OCI-LY1 (cell line): ENCODE results near the gene ITGB3.

Experiments
- H2AFZ ChIP-seq: fragments of 200-600 bp; sonication (generic), shearing (Covaris generic); 2 replicates; pipeline ENCODE4 v1.6.0; 2014; ENCODE audit warnings: antibody characterized with exemption, mild to moderate bottlenecking, low read length
- H3F3A ChIP-seq: fragments of 200-600 bp; sonication (generic), shearing (Covaris generic); 2 replicates; pipeline ENCODE4 v1.6.0; 2014; ENCODE audit warnings: mild to moderate bottlenecking, antibody characterized with exemption, low read length, moderate library complexity; ENCODE audit not compliant: insufficient read depth
- H3K27ac ChIP-seq: fragments of 200-600 bp; sonication (generic); 2 replicates; pipeline ENCODE4 v1.5.1; 2014; ENCODE audit warnings: low read length, mixed run types, mild to moderate bottlenecking, low read depth; ENCODE audit not compliant: poor library complexity, severe bottlenecking
- H3K27me3 ChIP-seq: fragments of 200-600 bp; sonication (generic); 2 replicates; pipeline ENCODE4 v1.6.0; 2014; ENCODE audit warnings: antibody characterized with exemption, mild to moderate bottlenecking, low read length, moderate library complexity; ENCODE audit not compliant: insufficient read depth
- H3K36me3 ChIP-seq: fragments of 200-600 bp; sonication (generic); 2 replicates; pipeline ENCODE4 v1.6.1; 2014; ENCODE audit warnings: mild to moderate bottlenecking, antibody characterized with exemption, low read length, moderate library complexity, mixed read lengths; ENCODE audit not compliant: insufficient read depth
- H3K4me1 ChIP-seq: fragments of 200-600 bp; sonication (generic); 2 replicates; pipeline ENCODE4 v1.5.1; 2014; ENCODE audit warnings: mild to moderate bottlenecking, low read length, moderate library complexity; ENCODE audit not compliant: insufficient read depth, severe bottlenecking
- H3K4me2 ChIP-seq: fragments of 200-600 bp; sonication (generic), shearing (Covaris generic); 2 replicates; pipeline ENCODE4 v1.6.1; 2014; ENCODE audit warnings: low read length
- H3K4me3 ChIP-seq: fragments of 200-600 bp; sonication (generic); 2 replicates; pipeline ENCODE4 v1.5.1; 2014; ENCODE audit warnings: low read length, low read depth, mild to moderate bottlenecking, mixed read lengths; ENCODE audit not compliant: poor library complexity, severe bottlenecking
- H3K79me2 ChIP-seq: fragments of 200-600 bp; shearing (Covaris generic); 2 replicates; pipeline ENCODE4 v1.6.1; 2016; ENCODE audit warnings: mixed run types, low read length, mixed read lengths; ENCODE audit not compliant: insufficient read depth
- H3K9ac ChIP-seq: fragments of 200-600 bp; sonication (generic), shearing (Covaris generic); 2 replicates; pipeline ENCODE4 v1.6.1; 2014; ENCODE audit warnings: mild to moderate bottlenecking, low read length, mixed read lengths
- H3K9me2 ChIP-seq: fragments of 200-600 bp; sonication (generic), shearing (Covaris generic); 2 replicates; pipeline ENCODE4 v1.6.1; 2014; ENCODE audit warnings: low read depth, mild to moderate bottlenecking, low read length, mixed read lengths
- H3K9me3 ChIP-seq: fragments of 200-600 bp; shearing (Covaris generic); 2 replicates; pipeline ENCODE4 v1.6.1; 2014; ENCODE audit warnings: low read length, mixed read lengths
- H4K20me1 ChIP-seq: fragments of 200-600 bp; sonication (generic), shearing (Covaris generic); 2 replicates; pipeline ENCODE4 v1.6.0; 2016; ENCODE audit warnings: mild to moderate bottlenecking, low read length; ENCODE audit not compliant: insufficient read depth
- CTCF ChIP-seq: fragments of 200-600 bp; sonication (generic), shearing (Covaris generic); IDR thresholded peaks from 2 replicates; pipeline ENCODE4 v1.5.1; 2017; ENCODE audit warnings: mild to moderate bottlenecking, antibody characterized with exemption, low read length, moderate library complexity, mixed read lengths
- EZH2 ChIP-seq: fragments of 200-600 bp; sonication (generic), shearing (Covaris generic); IDR thresholded peaks from 2 replicates; pipeline ENCODE4 v1.8.0; 2017; ENCODE audit warnings: borderline replicate concordance, mixed run types, mild to moderate bottlenecking, antibody characterized with exemption, low read length, moderate library complexity, mixed read lengths

The ITGB3 gene

DNA sequence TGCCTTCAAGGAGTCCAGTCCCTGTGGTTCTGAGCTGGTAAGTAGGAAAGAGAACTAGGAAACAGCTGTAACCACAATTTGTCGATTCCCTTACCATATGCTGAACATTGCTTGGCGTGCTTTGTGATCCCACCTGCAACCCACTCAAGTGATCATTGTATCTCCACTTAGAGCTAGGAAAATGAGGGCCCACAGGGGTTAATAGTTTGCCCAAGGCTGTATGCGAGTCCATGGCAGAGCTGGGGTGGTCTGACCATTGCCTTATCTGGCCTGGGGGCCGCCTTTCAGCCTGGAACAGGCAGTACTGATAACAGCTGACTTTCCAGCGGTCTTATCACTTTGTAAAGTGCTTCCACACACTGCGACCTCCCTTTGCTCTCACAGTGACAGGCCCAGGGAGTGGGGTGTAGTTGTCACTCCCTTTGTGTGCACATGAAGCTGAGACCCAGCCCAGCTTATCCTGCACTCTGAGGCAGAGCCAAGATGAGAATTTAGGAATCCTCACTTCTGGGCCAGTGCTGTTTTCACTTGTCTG is 34.7 kb upstream of the ITGB3 start:
- peak overlapping the region; percentile 32; the same call in 1 of the 2 replicates for H3K4me2 ChIP-seq
- 0 out of 2 replicates have a peak overlapping the region, but pooled peaks have one; percentile 67 for H2AFZ ChIP-seq
- no peak for TF ChIP-seq EZH2
- no peaks in the 10 kb centered on the region for H3F3A ChIP-seq
- no peaks in the 10 kb centered on the region for H3K9me3 ChIP-seq
- peaks cover 23% of the 10 kb centered on the region for H3K4me1 ChIP-seq
- no peaks in the 10 kb centered on the region for H3K27me3 ChIP-seq
- no peaks in the 10 kb centered on the region for H4K20me1 ChIP-seq
- no peak overlapping the region for H3K27ac ChIP-seq
- no peaks in the 10 kb centered on the region for H3K9me2 ChIP-seq
- no peak overlapping the region for H3K9ac ChIP-seq
- no peak overlapping the region for H3K4me3 ChIP-seq
- no peaks in the 10 kb centered on the region for H3K79me2 ChIP-seq
- no peaks in the 10 kb centered on the region for H3K36me3 ChIP-seq

GRCh38 chr17:47219621-47220475 is 33.8 kb upstream of the ITGB3 start:
- H3K9me2 ChIP-seq: no peaks in the 10 kb centered on the region
- H3K4me1 ChIP-seq: peaks cover 23% of the 10 kb centered on the region
- H3K27me3 ChIP-seq: no peaks in the 10 kb centered on the region
- no peaks in the 10 kb centered on the region for H3K36me3 ChIP-seq
- H3F3A ChIP-seq: no peaks in the 10 kb centered on the region
- no peak overlapping the region for H3K9ac ChIP-seq
- no peak overlapping the region for H3K4me3 ChIP-seq
- TF ChIP-seq EZH2: no peak
- H3K9me3 ChIP-seq: peaks cover 5% of the 10 kb centered on the region; the same call in 1 of the 2 replicates
- H3K27ac ChIP-seq: no peak overlapping the region
- H3K4me2 ChIP-seq: no peak overlapping the region
- no peaks in the 10 kb centered on the region for H3K79me2 ChIP-seq
- H4K20me1 ChIP-seq: no peaks in the 10 kb centered on the region
- no peak overlapping the region for H2AFZ ChIP-seq

DNA sequence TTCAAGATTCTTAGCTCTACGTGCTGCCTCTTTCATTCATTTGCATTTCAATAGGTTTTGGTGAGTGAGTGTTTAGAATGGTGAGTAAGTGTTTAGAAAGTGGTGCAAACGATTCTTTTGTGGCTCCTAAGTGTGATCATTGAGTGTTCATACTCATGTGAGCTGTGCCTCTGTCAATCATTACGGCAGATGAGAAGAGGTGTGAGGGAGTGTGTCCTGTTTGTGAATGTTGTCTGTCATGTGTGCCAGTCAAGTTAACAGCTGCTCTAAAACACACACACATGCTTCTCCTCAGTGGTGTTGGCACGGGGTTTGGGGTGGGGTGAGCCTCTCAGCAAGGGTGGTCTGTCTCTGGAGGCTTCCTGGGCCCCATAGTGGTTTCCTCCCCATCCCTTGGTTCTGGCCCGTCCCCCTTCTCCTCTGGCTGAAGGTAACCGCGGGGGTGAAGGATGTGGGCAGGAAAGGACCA is 33.1 kb upstream of the ITGB3 start:
- H3F3A ChIP-seq: no peaks in the 10 kb centered on the region
- peaks cover 5% of the 10 kb centered on the region; the same call in 1 of the 2 replicates for H3K9me3 ChIP-seq
- TF ChIP-seq CTCF (no peak), EZH2 (no peak)
- no peaks in the 10 kb centered on the region for H3K79me2 ChIP-seq
- no peak overlapping the region for H2AFZ ChIP-seq
- H4K20me1 ChIP-seq: no peaks in the 10 kb centered on the region
- no peaks in the 10 kb centered on the region for H3K9me2 ChIP-seq
- no peaks in the 10 kb centered on the region for H3K27me3 ChIP-seq
- peaks cover 23% of the 10 kb centered on the region for H3K4me1 ChIP-seq
- H3K4me2 ChIP-seq: no peak overlapping the region; the same call in 1 of the 2 replicates
- no peaks in the 10 kb centered on the region for H3K36me3 ChIP-seq
- H3K4me3 ChIP-seq: no peak overlapping the region
- H3K9ac ChIP-seq: no peak overlapping the region
- no peak overlapping the region for H3K27ac ChIP-seq

- H3K9me3 ChIP-seq: peaks cover 5% of the 10 kb centered on the region; the same call in 1 of the 2 replicates
- H3K4me2 ChIP-seq: no peak overlapping the region; the same call in 1 of the 2 replicates
- no peak overlapping the region for H3K9ac ChIP-seq
- no peaks in the 10 kb centered on the region for H3K36me3 ChIP-seq
- TF ChIP-seq CTCF (no peak), EZH2 (no peak)
- H3K4me1 ChIP-seq: peaks cover 23% of the 10 kb centered on the region
- no peaks in the 10 kb centered on the region for H3K9me2 ChIP-seq
- H3K27ac ChIP-seq: no peak overlapping the region
- H3K79me2 ChIP-seq: no peaks in the 10 kb centered on the region
- H3F3A ChIP-seq: no peaks in the 10 kb centered on the region
- no peaks in the 10 kb centered on the region for H3K27me3 ChIP-seq
- no peak overlapping the region for H3K4me3 ChIP-seq
- H2AFZ ChIP-seq: no peak overlapping the region
- no peaks in the 10 kb centered on the region for H4K20me1 ChIP-seq
Measured at GRCh38 chr17:47221154-47221553, 32.5 kb upstream of the ITGB3 start.
